Coronary artery (tissue), 2 donors: ENCODE data around the gene PLCH1.

Experiments used
- DNase-seq: peaks from one replicate; pipeline ENCODE4 v3.0.0-alpha.2; 2017; ENCODE audit warnings: low spot score
- H3K27ac ChIP-seq, 2 donors: fragments of 200-600 bp; sonication (generic); one replicate each; pipeline ENCODE4 v1.5.1; 2016 to 2019
- H3K4me3 ChIP-seq: fragments of 200-600 bp; sonication (generic); 2 replicates; pipeline ENCODE4 v1.5.1; 2016; ENCODE audit warnings: mild to moderate bottlenecking, moderate library complexity
- TF ChIP-seq, protein P1 (sequence below): fragments of 200-600 bp; sonication (generic); IDR thresholded peaks from one replicate; pipeline ENCODE4 v1.5.1; 2019; ENCODE audit warnings: antibody characterized with exemption

PLCH1 gene

GRCh38 chr3:155553326-155553725 is 191.5 kb downstream of the PLCH1 start:
- Histone ChIP-seq H3K4me3 (no peak overlapping the region), H3K27ac (no peak overlapping the region)
- TF ChIP-seq, protein P1, sequence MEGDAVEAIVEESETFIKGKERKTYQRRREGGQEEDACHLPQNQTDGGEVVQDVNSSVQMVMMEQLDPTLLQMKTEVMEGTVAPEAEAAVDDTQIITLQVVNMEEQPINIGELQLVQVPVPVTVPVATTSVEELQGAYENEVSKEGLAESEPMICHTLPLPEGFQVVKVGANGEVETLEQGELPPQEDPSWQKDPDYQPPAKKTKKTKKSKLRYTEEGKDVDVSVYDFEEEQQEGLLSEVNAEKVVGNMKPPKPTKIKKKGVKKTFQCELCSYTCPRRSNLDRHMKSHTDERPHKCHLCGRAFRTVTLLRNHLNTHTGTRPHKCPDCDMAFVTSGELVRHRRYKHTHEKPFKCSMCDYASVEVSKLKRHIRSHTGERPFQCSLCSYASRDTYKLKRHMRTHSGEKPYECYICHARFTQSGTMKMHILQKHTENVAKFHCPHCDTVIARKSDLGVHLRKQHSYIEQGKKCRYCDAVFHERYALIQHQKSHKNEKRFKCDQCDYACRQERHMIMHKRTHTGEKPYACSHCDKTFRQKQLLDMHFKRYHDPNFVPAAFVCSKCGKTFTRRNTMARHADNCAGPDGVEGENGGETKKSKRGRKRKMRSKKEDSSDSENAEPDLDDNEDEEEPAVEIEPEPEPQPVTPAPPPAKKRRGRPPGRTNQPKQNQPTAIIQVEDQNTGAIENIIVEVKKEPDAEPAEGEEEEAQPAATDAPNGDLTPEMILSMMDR = no peak
- no peak for DNase-seq

DNA sequence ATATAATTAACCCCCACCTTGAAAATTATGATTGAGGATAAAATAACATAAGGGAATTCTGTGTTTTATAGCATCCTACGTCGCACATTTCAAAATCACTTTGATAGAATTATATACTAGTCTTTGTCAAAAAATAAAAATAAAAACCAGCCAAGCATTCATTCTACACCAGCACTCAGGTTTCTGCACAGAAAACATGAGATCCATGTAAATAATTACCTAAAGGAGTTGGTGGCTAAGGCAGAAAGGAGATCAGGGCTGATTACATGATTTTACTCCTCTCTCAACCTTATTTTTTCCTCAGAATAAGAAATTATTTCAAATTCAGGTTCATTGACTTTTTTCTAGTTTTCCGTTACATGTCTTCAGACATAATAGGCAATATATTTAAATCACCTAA is 194.5 kb downstream of the PLCH1 start:
- DNase-seq = no peak
- TF ChIP-seq, protein P1 = no peak
- H3K4me3 ChIP-seq = no peak overlapping the region
- no peak overlapping the region for H3K27ac ChIP-seq

DNA sequence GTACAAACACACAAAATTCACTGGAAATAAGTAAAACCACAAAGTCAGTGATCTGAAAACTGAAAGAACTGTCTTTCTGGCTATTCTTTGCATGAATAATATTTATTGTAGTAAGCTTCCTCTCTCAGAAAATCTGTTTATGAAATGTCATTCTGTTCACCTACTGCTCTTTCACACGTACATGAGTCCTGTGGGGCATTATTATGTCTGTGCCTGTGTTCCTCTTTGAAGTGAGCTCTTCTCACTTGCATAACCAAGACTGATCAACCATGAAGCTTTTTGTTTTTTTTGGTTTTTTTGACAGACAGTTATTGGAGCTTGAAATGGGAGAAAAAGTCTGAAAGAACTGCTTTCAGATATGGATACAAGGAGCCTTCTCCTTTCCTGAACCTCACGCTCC is 195.8 kb downstream of the PLCH1 start:
- TF ChIP-seq, protein P1 = no peak
- DNase-seq = no peak
- no peak overlapping the region for H3K4me3 ChIP-seq
- no peak overlapping the region for H3K27ac ChIP-seq

DNA sequence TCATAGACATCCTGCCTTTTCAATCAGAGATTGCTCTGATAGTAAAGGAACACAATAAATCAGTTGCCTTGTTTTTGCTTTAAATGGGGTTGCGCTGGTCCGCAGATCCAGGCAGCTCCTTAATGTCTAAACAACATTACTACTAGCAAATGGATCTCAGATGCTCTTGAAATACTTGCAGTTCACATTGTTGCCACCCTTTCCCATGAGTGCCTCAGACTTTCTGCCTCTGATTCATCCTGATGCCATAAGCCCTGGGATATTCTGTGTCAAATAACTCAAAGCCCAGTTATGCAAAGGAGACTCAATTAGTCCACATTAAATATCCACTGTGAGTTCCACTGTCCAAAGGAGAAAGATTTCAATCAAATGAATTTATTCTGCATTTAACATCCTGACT is 196.7 kb downstream of the PLCH1 start:
- H3K27ac ChIP-seq = no peak overlapping the region
- DNase-seq = no peak
- no peak overlapping the region for H3K4me3 ChIP-seq
- TF ChIP-seq, protein P1 = no peak

DNA sequence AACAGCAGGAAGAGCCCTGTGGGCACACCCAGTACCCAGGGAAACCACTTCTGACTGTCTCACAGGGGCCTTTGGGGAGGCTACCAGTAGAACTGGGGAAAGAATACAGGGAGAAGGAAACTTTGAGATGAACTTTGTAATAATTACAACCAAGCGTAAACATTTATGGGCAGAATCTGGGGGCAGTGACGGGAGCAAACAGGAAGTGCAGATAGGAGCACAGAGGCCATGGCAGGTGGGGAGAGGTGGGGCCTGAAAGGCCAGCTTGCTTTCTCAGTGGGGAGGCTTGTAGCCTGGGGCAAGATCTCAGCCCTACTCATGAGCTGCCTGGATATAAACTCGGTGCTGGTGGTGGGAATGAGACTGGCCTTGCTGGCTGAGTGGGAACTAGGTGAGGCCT is 209.8 kb downstream of the PLCH1 start:
- H3K27ac ChIP-seq = no peak overlapping the region
- TF ChIP-seq, protein P1 = no peak
- no peak for DNase-seq

GRCh38 chr3:155528579-155528978 is 216.3 kb downstream of the PLCH1 start:
- TF ChIP-seq, protein P1 = no peak
- no peak for DNase-seq
- H3K27ac ChIP-seq = no peak overlapping the region

More for the DNA sequence above, 209.8 kb downstream of the PLCH1 start:
- no peak overlapping the region for H3K4me3 ChIP-seq

DNA sequence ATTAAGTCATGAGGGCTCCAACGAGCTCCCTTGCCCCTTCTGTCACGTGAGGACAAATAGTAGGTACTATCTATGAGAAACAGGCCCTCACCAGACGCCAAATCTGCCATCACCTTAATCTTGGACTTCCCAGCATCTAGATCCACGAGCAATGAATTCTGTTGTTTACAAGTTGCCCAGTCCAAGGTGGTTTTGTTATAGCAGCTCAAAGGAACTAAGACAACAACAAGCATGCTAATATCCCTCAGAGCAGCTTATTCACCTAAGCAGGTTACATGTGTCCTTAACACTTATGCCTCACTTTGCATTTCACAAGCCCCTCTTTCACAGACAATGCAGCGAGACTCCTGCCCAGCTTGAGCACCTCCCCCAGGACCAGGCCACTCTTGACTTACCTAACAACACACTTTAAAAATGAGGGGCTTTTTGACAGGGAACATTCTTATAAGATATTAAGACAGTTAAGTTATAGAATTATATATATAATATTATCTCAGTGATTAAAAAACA is 219.5 kb downstream of the PLCH1 start:
- DNase-seq = no peak
- Histone ChIP-seq H3K4me3 (no peak overlapping the region), H3K27ac (no peak overlapping the region)
- TF ChIP-seq, protein P1 = no peak

More at GRCh38 chr3:155528579-155528978, 216.3 kb downstream of the PLCH1 start:
- no peak overlapping the region for H3K4me3 ChIP-seq
